Measurements from ENCODE around the gene OAS1.

- TF ChIP-seq CTCF (IDR thresholded peaks at IDR 0.05) (no peak), POLR2A (IDR thresholded peaks at IDR 0.05) (no peak), POLR2AphosphoS5 (IDR thresholded peaks at IDR 0.05) (no peak)
Observed at GRCh38 chr12:112875608-112876007, 31.2 kb upstream of the OAS1 start.
